Neutrophil (primary cell): Measurements from ENCODE around the gene LHX4.

Experiments used
- H3K27ac ChIP-seq: fragments of 200-600 bp; sonication (generic); 2 replicates; pipeline ENCODE4 v1.5.1; 2016; ENCODE audit warnings: mild to moderate bottlenecking, moderate library complexity
- H3K27me3 ChIP-seq: fragments of 200-600 bp; sonication (generic); 2 replicates; pipeline ENCODE4 v1.6.0; 2016; ENCODE audit warnings: mild to moderate bottlenecking
- H3K36me3 ChIP-seq: fragments of 200-600 bp; sonication (generic); 2 replicates; pipeline ENCODE4 v1.5.1; 2017
- H3K4me1 ChIP-seq, 2 experiments: fragments of 200-600 bp in 1 of 2; sonication (generic) in 1 of 2; 1 replicate in 1 of 2; 2 replicates in 1 of 2; pipeline versions ENCODE4 v1.5.1 to v1.6.1; 2013 to 2016; ENCODE audit warnings: low read depth in 1 of 2, low read length in 1 of 2, mild to moderate bottlenecking in 1 of 2, moderate library complexity in 1 of 2; ENCODE audit not compliant: control insufficient read depth in 1 of 2, insufficient read depth in 1 of 2
- H3K4me3 ChIP-seq, 2 experiments: fragments of 200-600 bp in 1 of 2; sonication (generic) in 1 of 2; 1 replicate in 1 of 2; 2 replicates in 1 of 2; pipeline ENCODE4 v1.5.1; 2013 to 2016; ENCODE audit warnings: low read depth in 1 of 2, low read length in 1 of 2, mild to moderate bottlenecking in 1 of 2, moderate library complexity in 1 of 2
- H3K9me3 ChIP-seq: fragments of 200-600 bp; sonication (generic); 2 replicates; pipeline ENCODE4 v1.5.1; 2016
- CTCF ChIP-seq: fragments of 200-600 bp; sonication (generic); IDR thresholded peaks from 2 replicates; pipeline ENCODE4 v1.5.1; 2016; ENCODE audit warnings: antibody characterized with exemption

The LHX4 gene

GRCh38 chr1:180271272-180272255, 41.5 kb downstream of the LHX4 start:
- Histone ChIP-seq H3K4me3 (no peak overlapping the region), H3K9me3 (no peaks in the 10 kb centered on the region), H3K27ac (no peak overlapping the region), H3K27me3 (no peaks in the 10 kb centered on the region), H3K4me1 (peaks cover 25 to 38% of the 10 kb centered on the region in 2 experiments), H3K36me3 (no peaks in the 10 kb centered on the region)
- no peak for TF ChIP-seq CTCF

GRCh38 chr1:180272395-180272794, 42.3 kb downstream of the LHX4 start:
- H3K9me3 ChIP-seq = no peaks in the 10 kb centered on the region
- TF ChIP-seq CTCF = no peak
- no peaks in the 10 kb centered on the region for H3K36me3 ChIP-seq
- H3K4me3 ChIP-seq = no peak overlapping the region
- peaks cover 29 to 46% of the 10 kb centered on the region in 2 experiments for H3K4me1 ChIP-seq
- no peak overlapping the region for H3K27ac ChIP-seq
- H3K27me3 ChIP-seq = no peaks in the 10 kb centered on the region

GRCh38 chr1:180273066-180273465, 43.0 kb downstream of the LHX4 start:
- H3K4me1 ChIP-seq = peaks cover 31 to 50% of the 10 kb centered on the region in 2 experiments
- H3K36me3 ChIP-seq = no peaks in the 10 kb centered on the region
- no peak overlapping the region for H3K27ac ChIP-seq
- no peaks in the 10 kb centered on the region for H3K9me3 ChIP-seq
- no peak for TF ChIP-seq CTCF
- H3K27me3 ChIP-seq = no peaks in the 10 kb centered on the region
- H3K4me3 ChIP-seq = no peak overlapping the region

DNA sequence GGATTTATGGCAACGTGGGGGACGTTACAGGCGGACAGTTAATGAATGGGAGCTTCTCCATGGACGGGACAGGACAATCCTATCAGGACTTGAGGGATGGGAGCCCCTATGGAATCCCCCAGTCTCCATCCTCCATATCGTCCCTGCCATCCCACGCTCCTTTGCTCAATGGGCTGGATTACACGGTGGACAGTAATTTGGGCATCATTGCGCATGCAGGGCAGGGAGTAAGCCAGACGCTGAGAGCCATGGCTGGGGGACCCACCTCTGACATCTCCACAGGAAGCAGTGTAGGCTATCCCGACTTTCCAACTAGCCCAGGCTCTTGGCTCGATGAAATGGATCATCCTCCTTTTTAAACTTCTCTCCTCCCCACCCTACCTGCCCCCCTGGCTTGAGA, 44.2 kb downstream of the LHX4 start:
- Histone ChIP-seq H3K36me3 (no peaks in the 10 kb centered on the region), H3K4me3 (no peak overlapping the region), H3K4me1 (peaks cover 32 to 50% of the 10 kb centered on the region in 2 experiments), H3K27ac (no peak overlapping the region), H3K9me3 (no peaks in the 10 kb centered on the region), H3K27me3 (no peaks in the 10 kb centered on the region)
- TF ChIP-seq CTCF = no peak

- no peak for TF ChIP-seq CTCF
- peaks cover 35 to 50% of the 10 kb centered on the region in 2 experiments for H3K4me1 ChIP-seq
- peak overlapping the region; percentile 15 for H3K27ac ChIP-seq
- H3K4me3 ChIP-seq = no peak overlapping the region
- H3K27me3 ChIP-seq = no peaks in the 10 kb centered on the region
- H3K36me3 ChIP-seq = no peaks in the 10 kb centered on the region
- no peaks in the 10 kb centered on the region for H3K9me3 ChIP-seq
Measured at GRCh38 chr1:180275726-180276125, 45.7 kb downstream of the LHX4 start.
